ENCODE results near the gene ITPK1.

ITPK1 gene

GRCh38 chr14:93041830-93042229 is 73.9 kb downstream of the ITPK1 start:
- Histone ChIP-seq H2BK15ac (ENCODE audit: low read depth, poor library complexity, severe bottlenecking) (no peak overlapping the region), H3K27me3 (ENCODE audit: control insufficient read depth in 1 of 2, insufficient read depth in 1 of 2, low read length in 2 of 2) (peaks cover 19 to 20% of the 10 kb centered on the region in 2 experiments), H2AK5ac (ENCODE audit: low read length, severe bottlenecking) (no peak overlapping the region), H3K79me1 (replicated peaks; ENCODE audit: low read length, poor library complexity, severe bottlenecking) (peaks cover 9% of the 10 kb centered on the region), H3K14ac (ENCODE audit: low read length in 2 of 2) (no peak overlapping the region), H3K4me1 (ENCODE audit: control insufficient read depth, insufficient read depth, low read depth, low read length) (peaks cover 35% of the 10 kb centered on the region), H2BK12ac (ENCODE audit: low read length in 2 of 2) (no peak overlapping the region), H3K4me2 (ENCODE audit: low read length, poor library complexity, severe bottlenecking) (no peak overlapping the region), H3K36me3 (ENCODE audit: control insufficient read depth in 1 of 2, insufficient read depth in 2 of 2, low read depth in 1 of 2, low read length in 2 of 2) (no peaks in the 10 kb centered on the region), H2BK120ac (ENCODE audit: low read depth, low read length) (no peak overlapping the region), H2AFZ (ENCODE audit: low read depth, low read length) (no peak overlapping the region), H4K8ac (ENCODE audit: low read length) (no peak overlapping the region), H2BK5ac (ENCODE audit: low read depth, low read length, poor library complexity, severe bottlenecking) (no peak overlapping the region), H4K91ac (ENCODE audit: low read length) (no peak overlapping the region), H3K4ac (ENCODE audit: low read depth in 1 of 2, low read length in 2 of 2) (no peak overlapping the region), H3K4me3 (ENCODE audit: insufficient read depth in 1 of 2, low read depth in 1 of 2, low read length in 2 of 2) (no peak overlapping the region), H3K23ac (ENCODE audit: low read length in 2 of 2) (no peak overlapping the region), H3K9me3 (ENCODE audit: control insufficient read depth, low read length) (no peaks in the 10 kb centered on the region), H3K27ac (ENCODE audit: low read length, poor library complexity, severe bottlenecking) (no peak overlapping the region), H3K18ac (ENCODE audit: low read depth in 1 of 2, low read length in 2 of 2) (no peak overlapping the region), H3K9ac (ENCODE audit: low read length) (no peak overlapping the region)
- WGBS = 98% methylated on average over 3 of the region's 3 CpGs
- DNase-seq = no peak

- Histone ChIP-seq H3K9me3 (ENCODE audit: control insufficient read depth, low read length) (no peaks in the 10 kb centered on the region), H3K4me3 (ENCODE audit: insufficient read depth in 1 of 2, low read depth in 1 of 2, low read length in 2 of 2) (no peak overlapping the region), H3K79me1 (replicated peaks; ENCODE audit: low read length, poor library complexity, severe bottlenecking) (peaks cover 9% of the 10 kb centered on the region), H2BK5ac (ENCODE audit: low read depth, low read length, poor library complexity, severe bottlenecking) (no peak overlapping the region), H3K36me3 (ENCODE audit: control insufficient read depth in 1 of 2, insufficient read depth in 2 of 2, low read depth in 1 of 2, low read length in 2 of 2) (no peaks in the 10 kb centered on the region), H3K27ac (ENCODE audit: low read length, poor library complexity, severe bottlenecking) (no peak overlapping the region), H2AFZ (ENCODE audit: low read depth, low read length) (no peak overlapping the region), H3K14ac (ENCODE audit: low read length in 2 of 2) (no peak overlapping the region), H3K27me3 (ENCODE audit: control insufficient read depth in 1 of 2, insufficient read depth in 1 of 2, low read length in 2 of 2) (peaks cover 16 to 19% of the 10 kb centered on the region in 2 experiments), H2BK15ac (ENCODE audit: low read depth, poor library complexity, severe bottlenecking) (no peak overlapping the region), H2BK120ac (ENCODE audit: low read depth, low read length) (no peak overlapping the region), H2BK12ac (ENCODE audit: low read length in 2 of 2) (no peak overlapping the region), H3K23ac (ENCODE audit: low read length in 2 of 2) (no peak overlapping the region), H3K18ac (ENCODE audit: low read depth in 1 of 2, low read length in 2 of 2) (no peak overlapping the region), H3K4ac (ENCODE audit: low read depth in 1 of 2, low read length in 2 of 2) (no peak overlapping the region), H3K4me1 (ENCODE audit: control insufficient read depth, insufficient read depth, low read depth, low read length) (peaks cover 38% of the 10 kb centered on the region), H2AK5ac (ENCODE audit: low read length, severe bottlenecking) (no peak overlapping the region), H4K8ac (ENCODE audit: low read length) (no peak overlapping the region), H3K4me2 (ENCODE audit: low read length, poor library complexity, severe bottlenecking) (no peak overlapping the region), H3K9ac (ENCODE audit: low read length) (no peak overlapping the region), H4K91ac (ENCODE audit: low read length) (no peak overlapping the region)
- no peak for DNase-seq
- WGBS = 84% methylated on average over 5 of the region's 5 CpGs
These were observed 74.7 kb downstream of the ITPK1 start for GRCh38 chr14:93040982-93041381.

DNA sequence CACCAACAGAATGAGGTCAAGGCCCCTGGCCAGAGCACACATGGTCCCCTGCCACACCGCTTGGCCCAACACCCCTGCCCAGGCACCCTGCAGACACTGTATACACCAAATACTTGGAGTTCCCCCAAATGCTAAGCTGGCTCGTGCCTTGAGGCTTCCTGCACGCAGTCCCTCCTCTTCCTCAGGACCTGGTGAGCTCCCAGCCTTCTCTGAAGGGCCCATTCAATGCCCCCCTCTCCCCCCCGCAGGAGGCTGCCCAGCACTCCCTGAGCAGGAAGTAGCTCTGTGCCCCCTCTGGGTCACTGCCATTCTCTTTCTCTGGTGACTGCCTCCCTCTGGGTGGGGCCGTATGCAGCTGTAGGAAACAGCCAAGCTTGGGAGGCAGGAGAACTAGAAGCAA is 75.3 kb downstream of the ITPK1 start:
- no peak overlapping the region for H4K8ac ChIP-seq (ENCODE audit: low read length)
- no peak overlapping the region for H3K9ac ChIP-seq (ENCODE audit: low read length)
- H2BK15ac ChIP-seq (ENCODE audit: low read depth, poor library complexity, severe bottlenecking) = no peak overlapping the region
- H3K36me3 ChIP-seq (ENCODE audit: control insufficient read depth in 1 of 2, insufficient read depth in 2 of 2, low read depth in 1 of 2, low read length in 2 of 2) = no peaks in the 10 kb centered on the region
- no peak overlapping the region for H3K4me3 ChIP-seq (ENCODE audit: insufficient read depth in 1 of 2, low read depth in 1 of 2, low read length in 2 of 2)
- no peak for DNase-seq
- H2BK12ac ChIP-seq (ENCODE audit: low read length in 2 of 2) = no peak overlapping the region
- H3K4me1 ChIP-seq (ENCODE audit: control insufficient read depth, insufficient read depth, low read depth, low read length) = peaks cover 40% of the 10 kb centered on the region
- H3K79me1 ChIP-seq (replicated peaks; ENCODE audit: low read length, poor library complexity, severe bottlenecking) = peaks cover 9% of the 10 kb centered on the region
- H3K18ac ChIP-seq (ENCODE audit: low read depth in 1 of 2, low read length in 2 of 2) = no peak overlapping the region
- no peak overlapping the region for H3K4ac ChIP-seq (ENCODE audit: low read depth in 1 of 2, low read length in 2 of 2)
- no peaks in the 10 kb centered on the region for H3K9me3 ChIP-seq (ENCODE audit: control insufficient read depth, low read length)
- H3K27me3 ChIP-seq (ENCODE audit: control insufficient read depth in 1 of 2, insufficient read depth in 1 of 2, low read length in 2 of 2) = peaks cover 16 to 19% of the 10 kb centered on the region in 2 experiments
- H3K4me2 ChIP-seq (ENCODE audit: low read length, poor library complexity, severe bottlenecking) = no peak overlapping the region
- no peak overlapping the region for H4K91ac ChIP-seq (ENCODE audit: low read length)
- no peak overlapping the region for H3K14ac ChIP-seq (ENCODE audit: low read length in 2 of 2)
- H2AFZ ChIP-seq (ENCODE audit: low read depth, low read length) = no peak overlapping the region
- no peak overlapping the region for H2BK5ac ChIP-seq (ENCODE audit: low read depth, low read length, poor library complexity, severe bottlenecking)
- peak overlapping the region in 1 of 2 experiments; percentile 10 for H3K23ac ChIP-seq (ENCODE audit: low read length in 2 of 2)
- no peak overlapping the region for H2BK120ac ChIP-seq (ENCODE audit: low read depth, low read length)
- WGBS = 79% methylated on average over 5 of the region's 5 CpGs
- no peak overlapping the region for H2AK5ac ChIP-seq (ENCODE audit: low read length, severe bottlenecking)
- H3K27ac ChIP-seq (ENCODE audit: low read length, poor library complexity, severe bottlenecking) = no peak overlapping the region

GRCh38 chr14:93039649-93040315 is 75.9 kb downstream of the ITPK1 start:
- no peaks in the 10 kb centered on the region for H3K36me3 ChIP-seq (ENCODE audit: control insufficient read depth in 1 of 2, insufficient read depth in 2 of 2, low read depth in 1 of 2, low read length in 2 of 2)
- no peak for DNase-seq
- no peak overlapping the region for H3K4me2 ChIP-seq (ENCODE audit: low read length, poor library complexity, severe bottlenecking)
- H3K4ac ChIP-seq (ENCODE audit: low read depth in 1 of 2, low read length in 2 of 2) = no peak overlapping the region
- H3K23ac ChIP-seq (ENCODE audit: low read length in 2 of 2) = no peak overlapping the region
- no peak overlapping the region for H2BK15ac ChIP-seq (ENCODE audit: low read depth, poor library complexity, severe bottlenecking)
- H2BK5ac ChIP-seq (ENCODE audit: low read depth, low read length, poor library complexity, severe bottlenecking) = no peak overlapping the region
- 95% methylated on average over 11 of the region's 11 CpGs for WGBS
- H3K14ac ChIP-seq (ENCODE audit: low read length in 2 of 2) = no peak overlapping the region
- H4K8ac ChIP-seq (ENCODE audit: low read length) = no peak overlapping the region
- H3K27ac ChIP-seq (ENCODE audit: low read length, poor library complexity, severe bottlenecking) = no peak overlapping the region
- no peak overlapping the region for H3K4me3 ChIP-seq (ENCODE audit: insufficient read depth in 1 of 2, low read depth in 1 of 2, low read length in 2 of 2)
- peaks cover 34% of the 10 kb centered on the region for H3K4me1 ChIP-seq (ENCODE audit: control insufficient read depth, insufficient read depth, low read depth, low read length)
- no peak overlapping the region for H4K91ac ChIP-seq (ENCODE audit: low read length)
- no peak overlapping the region for H2AFZ ChIP-seq (ENCODE audit: low read depth, low read length)
- H3K79me1 ChIP-seq (replicated peaks; ENCODE audit: low read length, poor library complexity, severe bottlenecking) = peaks cover 9% of the 10 kb centered on the region
- peaks cover 14 to 19% of the 10 kb centered on the region in 2 experiments for H3K27me3 ChIP-seq (ENCODE audit: control insufficient read depth in 1 of 2, insufficient read depth in 1 of 2, low read length in 2 of 2)
- H2BK12ac ChIP-seq (ENCODE audit: low read length in 2 of 2) = no peak overlapping the region
- H3K9ac ChIP-seq (ENCODE audit: low read length) = no peak overlapping the region
- H2BK120ac ChIP-seq (ENCODE audit: low read depth, low read length) = no peak overlapping the region
- peak overlapping the region; percentile 39 for H2AK5ac ChIP-seq (ENCODE audit: low read length, severe bottlenecking)
- H3K9me3 ChIP-seq (ENCODE audit: control insufficient read depth, low read length) = no peaks in the 10 kb centered on the region
- H3K18ac ChIP-seq (ENCODE audit: low read depth in 1 of 2, low read length in 2 of 2) = no peak overlapping the region

Data from mesenchymal stem cell (in vitro differentiated cells and primary cell).